Measurements from ENCODE around the gene CSTF1. TPM values are rescaled to one million over a fixed set of nuclear protein-coding genes. Genes with fewer than 3 reads are reported as not detected.

The CSTF1 gene
- total RNA-seq, 2 experiments from 2014 or later, result 61.8 to 62.4 TPM

DNA sequence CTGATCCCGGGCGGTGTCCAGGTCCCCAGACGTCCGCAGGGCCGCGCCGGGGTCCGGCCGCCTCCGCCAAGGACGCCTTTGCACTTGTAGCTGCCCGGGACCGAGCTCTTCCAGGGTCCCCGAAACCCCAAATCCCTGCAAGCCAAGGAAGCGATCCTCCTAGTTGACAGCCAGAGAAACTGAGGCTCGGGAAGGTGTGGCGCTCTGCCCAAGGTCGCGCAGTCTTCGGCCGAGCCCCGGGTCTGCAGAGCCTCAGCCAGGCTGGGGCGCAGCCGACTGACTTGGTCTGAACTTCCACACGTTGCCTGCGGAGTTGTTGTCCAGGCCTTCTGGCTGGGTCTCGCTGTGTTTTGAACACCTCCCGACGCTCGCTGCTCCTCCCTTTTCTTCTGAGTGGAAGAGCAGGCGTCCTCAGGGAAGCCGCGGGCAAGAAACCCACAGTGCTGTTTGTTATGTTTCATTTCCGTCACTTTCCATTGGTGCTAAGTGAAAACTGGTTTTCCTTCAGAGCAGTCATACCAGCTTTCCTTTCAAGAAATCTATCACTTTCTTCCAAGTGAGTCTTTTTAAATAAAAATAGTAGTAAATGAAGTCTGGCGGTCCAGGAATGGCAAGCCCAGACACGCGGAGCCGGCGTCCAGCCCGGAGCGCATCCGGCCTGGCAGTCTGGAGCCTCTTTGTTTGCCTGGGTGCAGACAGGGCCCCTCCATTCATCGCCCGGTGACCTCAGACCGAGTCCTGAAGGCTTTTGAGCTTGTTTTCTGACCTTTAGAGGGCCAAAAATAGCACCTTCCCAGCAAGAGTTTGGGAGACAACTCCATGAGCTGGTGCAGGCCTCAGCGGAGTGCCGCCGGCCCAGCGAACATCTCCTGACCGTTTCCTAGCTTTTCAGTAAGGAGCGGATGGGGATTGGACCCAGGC, 33.0 kb upstream of the CSTF1 start:
- POLR2A ChIA-PET, result interaction anchor here (0.6 kb wide), 1 partner anchor 353 kb away, joined by 3 read pairs; no protein-coding TSS in a partner anchor
- peak overlapping the region; percentile 73 for H3K27ac Mint-ChIP-seq
- peak; percentile 29 for DNase-seq
- H3K4me3 Mint-ChIP-seq, result peak overlapping the region; percentile 82
- peaks cover 13% of the 10 kb centered on the region for H3K4me1 Mint-ChIP-seq
- no peaks in the 10 kb centered on the region for H3K9me3 Mint-ChIP-seq
- H3K27me3 Mint-ChIP-seq, result peaks cover 2% of the 10 kb centered on the region
- CTCF ChIA-PET, result interaction anchor here (0.6 to 1.6 kb wide), 4 partner anchors 14 to 1148 kb away, joined by 3 to 4 read pairs (median 3); partner anchors contain the start of genes AURKA and CSTF1
- H3K36me3 Mint-ChIP-seq (ENCODE audit: low read depth), result no peaks in the 10 kb centered on the region

DNA sequence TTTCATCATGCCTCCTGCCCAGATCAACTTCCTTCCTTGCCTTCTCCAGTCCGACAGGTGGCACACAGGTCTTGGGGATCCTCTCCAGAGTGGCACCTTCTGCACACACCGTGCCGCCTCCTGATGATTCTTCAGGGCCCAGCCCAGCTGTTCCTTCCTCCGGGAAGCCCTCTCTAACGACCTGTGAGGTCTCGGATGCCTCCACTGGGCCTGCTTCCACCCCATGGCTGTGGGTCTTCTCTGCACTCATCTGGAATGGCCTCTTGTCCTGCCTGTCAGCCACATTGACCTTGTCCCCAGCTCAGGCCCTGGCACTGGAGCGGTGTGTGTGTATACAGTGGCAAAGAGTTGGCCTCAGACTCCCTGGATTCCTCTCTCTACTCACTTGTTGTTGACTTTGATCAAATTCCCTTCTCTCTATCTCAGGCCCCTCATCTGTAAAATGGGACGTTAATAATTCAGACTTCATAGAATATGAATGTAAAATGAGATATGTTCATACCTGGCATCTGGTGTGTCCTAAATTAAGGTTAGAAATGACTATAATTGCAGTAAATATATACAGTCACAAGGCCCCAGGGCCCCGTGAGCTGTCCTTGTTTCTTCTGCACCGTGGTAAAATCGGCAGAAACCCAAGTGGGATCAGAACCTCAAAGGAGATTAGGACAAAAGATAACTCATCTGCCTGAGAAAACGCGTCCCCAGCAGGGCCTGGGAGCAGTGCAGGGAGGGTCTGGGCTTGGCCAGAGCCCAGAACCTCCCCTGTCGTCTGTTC, 32.1 kb upstream of the CSTF1 start:
- peak overlapping the region; percentile 71 for H3K27ac Mint-ChIP-seq
- H3K9me3 Mint-ChIP-seq, result no peaks in the 10 kb centered on the region
- H3K4me3 Mint-ChIP-seq, result peak overlapping the region; percentile 82
- POLR2A ChIA-PET, result interaction anchor here (0.6 kb wide), 1 partner anchor 353 kb away, joined by 3 read pairs; no protein-coding TSS in a partner anchor
- H3K4me1 Mint-ChIP-seq, result peaks cover 13% of the 10 kb centered on the region
- no peak for DNase-seq
- H3K27me3 Mint-ChIP-seq, result peaks cover 2% of the 10 kb centered on the region
- CTCF ChIA-PET, result no interaction called here
- no peaks in the 10 kb centered on the region for H3K36me3 Mint-ChIP-seq (ENCODE audit: low read depth)

DNA sequence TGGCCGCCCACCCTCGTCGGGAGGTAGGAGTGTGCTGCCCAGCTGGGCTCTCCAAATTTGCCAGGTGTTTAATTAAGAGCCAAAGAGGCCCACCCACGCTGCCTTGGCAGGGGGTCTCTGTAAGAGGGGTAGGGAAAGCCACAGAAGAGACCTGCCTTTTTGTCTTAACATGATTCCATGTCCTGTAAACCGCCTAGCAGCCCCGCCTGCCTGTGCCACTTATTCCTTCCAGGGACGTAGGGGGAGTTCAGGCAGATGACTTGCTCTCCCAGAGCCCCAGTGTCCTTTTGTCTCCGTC, 31.6 kb upstream of the CSTF1 start:
- no peak overlapping the region for H3K27ac Mint-ChIP-seq
- no peaks in the 10 kb centered on the region for H3K36me3 Mint-ChIP-seq (ENCODE audit: low read depth)
- ChIA-PET CTCF (no interaction called here), POLR2A (no interaction called here)
- no peaks in the 10 kb centered on the region for H3K9me3 Mint-ChIP-seq
- no peak for DNase-seq
- H3K4me3 Mint-ChIP-seq, result no peak overlapping the region
- H3K27me3 Mint-ChIP-seq, result peaks cover 2% of the 10 kb centered on the region
- H3K4me1 Mint-ChIP-seq, result peaks cover 13% of the 10 kb centered on the region

DNA sequence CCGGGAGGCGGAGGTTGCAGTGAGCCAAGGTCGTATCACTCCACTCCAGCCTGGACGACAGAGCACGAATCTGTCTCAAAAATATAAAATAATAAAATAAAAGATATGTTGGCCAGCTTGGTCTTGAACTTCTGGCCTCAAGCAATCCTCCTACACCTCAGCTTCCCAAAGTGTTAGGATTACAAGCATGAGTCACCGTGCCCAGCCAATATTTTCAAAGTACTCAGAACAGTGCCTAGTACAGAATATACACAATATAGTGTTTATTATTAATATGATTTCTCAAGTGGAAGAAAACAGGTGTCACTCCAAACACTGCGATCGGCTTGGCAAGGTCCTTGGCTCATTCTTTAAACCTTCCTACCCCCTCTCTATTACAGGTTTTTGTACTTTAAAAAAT, 30.5 kb upstream of the CSTF1 start:
- Mint-ChIP-seq H3K9me3 (no peaks in the 10 kb centered on the region), H3K27me3 (peaks cover 2% of the 10 kb centered on the region), H3K36me3 (ENCODE audit: low read depth) (no peaks in the 10 kb centered on the region), H3K4me3 (no peak overlapping the region), H3K27ac (no peak overlapping the region), H3K4me1 (peaks cover 13% of the 10 kb centered on the region)
- ChIA-PET CTCF (no interaction called here), POLR2A (no interaction called here)
- no peak for DNase-seq

DNA sequence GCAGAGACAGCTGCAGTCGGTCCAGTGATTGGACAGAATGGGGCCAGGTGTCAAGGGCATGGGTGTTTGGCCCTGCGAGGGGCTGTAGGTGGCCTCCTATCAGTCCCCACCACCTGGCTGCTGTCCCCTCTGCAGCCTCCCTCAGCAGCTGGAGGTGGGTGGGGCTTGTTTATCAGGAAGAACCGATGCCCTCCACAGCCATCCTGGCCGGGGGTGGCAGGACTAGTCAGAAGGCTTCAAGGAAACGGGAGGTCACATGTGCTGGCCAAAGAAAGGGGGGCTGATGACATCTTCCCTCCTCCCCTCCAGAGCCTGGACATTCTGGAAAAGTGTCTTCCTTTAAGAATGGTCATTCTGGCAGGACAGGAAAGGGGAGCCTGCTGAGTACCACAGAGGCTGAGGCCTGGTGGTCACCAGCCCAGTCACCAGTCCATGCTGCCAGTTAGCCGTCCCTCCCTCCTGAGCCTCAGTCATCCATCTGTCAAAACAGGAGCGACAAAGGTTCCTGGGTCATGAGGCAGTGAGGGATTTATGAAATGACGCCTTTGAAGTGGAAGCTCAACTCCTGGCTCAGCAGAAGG, 29.5 kb upstream of the CSTF1 start:
- peaks cover 4% of the 10 kb centered on the region for H3K36me3 Mint-ChIP-seq (ENCODE audit: low read depth)
- H3K27ac Mint-ChIP-seq, result no peak overlapping the region
- POLR2A ChIA-PET, result no interaction called here
- H3K4me3 Mint-ChIP-seq, result no peak overlapping the region
- DNase-seq, result no peak
- H3K9me3 Mint-ChIP-seq, result no peaks in the 10 kb centered on the region
- H3K27me3 Mint-ChIP-seq, result peaks cover under 1% of the 10 kb centered on the region
- peaks cover 13% of the 10 kb centered on the region for H3K4me1 Mint-ChIP-seq
- CTCF ChIA-PET, result no interaction called here

DNA sequence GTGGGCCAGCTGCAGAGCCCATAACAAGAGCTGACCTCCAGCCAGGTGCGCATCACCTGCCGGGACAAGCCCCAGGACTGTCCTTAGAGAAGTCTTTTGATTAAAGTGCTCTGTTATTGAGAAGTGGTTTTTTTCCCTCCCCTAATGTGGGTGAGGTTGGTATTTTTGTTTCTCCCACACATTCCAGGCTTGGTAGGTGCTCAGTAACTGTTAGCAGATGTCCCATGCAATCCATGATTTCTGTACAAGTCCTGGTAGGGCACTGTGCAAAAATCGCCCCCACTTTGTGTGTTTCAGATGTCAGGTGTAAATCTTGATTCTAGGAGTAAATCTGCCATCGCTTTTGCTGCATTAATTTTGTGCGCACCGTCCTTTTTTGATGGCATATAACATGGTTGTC, 29.0 kb upstream of the CSTF1 start:
- Mint-ChIP-seq H3K4me3 (no peak overlapping the region), H3K9me3 (no peaks in the 10 kb centered on the region), H3K4me1 (peaks cover 11% of the 10 kb centered on the region), H3K27ac (no peak overlapping the region), H3K36me3 (ENCODE audit: low read depth) (peaks cover 4% of the 10 kb centered on the region), H3K27me3 (no peaks in the 10 kb centered on the region)
- ChIA-PET CTCF (no interaction called here), POLR2A (no interaction called here)
- DNase-seq, result no peak

DNA sequence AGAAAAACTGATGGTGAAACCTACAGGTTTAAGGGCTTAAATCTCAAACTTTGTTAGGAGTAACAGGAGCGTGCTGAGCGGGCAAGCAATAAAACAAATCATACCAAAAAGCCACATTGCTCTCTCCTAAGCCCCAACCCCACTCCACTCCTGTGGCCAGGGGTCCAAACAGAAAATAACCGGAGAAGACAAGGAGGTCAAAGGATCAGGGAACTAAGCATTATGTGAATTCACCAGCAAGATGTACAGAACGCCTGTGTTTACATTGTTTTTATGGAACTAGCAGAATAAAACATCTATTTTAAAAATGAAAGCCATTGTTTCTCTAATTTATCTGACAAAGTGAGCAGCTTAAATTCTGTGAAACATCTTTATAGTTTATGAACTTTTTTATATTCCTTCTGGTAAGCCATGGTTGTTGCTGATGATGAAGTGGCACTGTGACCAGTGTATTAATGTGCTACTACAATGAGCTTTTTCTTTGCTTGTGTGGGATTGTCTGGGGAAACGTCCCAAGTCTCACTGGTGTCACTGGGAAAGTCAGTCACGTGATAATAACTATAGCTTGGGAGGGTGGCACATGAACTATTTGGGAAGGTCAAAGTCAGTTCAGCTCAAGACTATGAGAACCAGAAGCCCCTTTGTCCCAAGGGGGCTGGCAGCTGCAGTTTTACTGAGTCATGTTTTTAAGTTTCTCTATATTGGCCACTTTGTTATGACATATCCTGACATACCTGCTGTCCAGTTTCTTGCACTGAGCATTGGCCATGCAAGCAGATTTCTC, 23.9 kb upstream of the CSTF1 start:
- Mint-ChIP-seq H3K27ac (no peak overlapping the region), H3K9me3 (no peaks in the 10 kb centered on the region), H3K4me1 (peaks cover 5% of the 10 kb centered on the region), H3K4me3 (no peak overlapping the region), H3K27me3 (no peaks in the 10 kb centered on the region), H3K36me3 (ENCODE audit: low read depth) (peaks cover 36% of the 10 kb centered on the region)
- ChIA-PET CTCF (interaction anchor here (1.0 to 1.4 kb wide), 2 partner anchors 10 to 19 kb away, joined by 3 read pairs; no protein-coding TSS in a partner anchor), POLR2A (interaction anchor here (1.0 kb wide), 1 partner anchor 25 kb away, joined by 3 read pairs; no protein-coding TSS in a partner anchor)
- no peak for DNase-seq

DNA sequence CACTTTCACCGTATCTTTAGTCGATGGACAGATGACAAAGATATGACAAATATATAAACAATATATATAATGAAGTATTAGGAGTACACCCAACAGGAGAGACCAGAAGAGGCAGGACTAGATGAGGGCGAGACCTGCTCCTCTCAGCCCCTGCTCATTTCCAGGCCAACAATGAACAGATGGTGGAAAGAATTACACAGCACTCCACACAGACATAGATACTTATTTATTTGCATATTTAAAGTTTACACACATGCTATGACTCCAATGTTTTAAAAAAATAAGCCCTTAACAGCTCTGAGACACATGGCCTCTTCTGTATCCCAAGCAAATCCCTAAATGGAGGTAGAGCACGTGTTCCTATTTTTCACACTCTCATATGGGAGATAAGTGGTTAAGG, 23.3 kb upstream of the CSTF1 start:
- Mint-ChIP-seq H3K4me3 (no peak overlapping the region), H3K27me3 (no peaks in the 10 kb centered on the region), H3K4me1 (peaks cover 5% of the 10 kb centered on the region), H3K36me3 (ENCODE audit: low read depth) (peaks cover 36% of the 10 kb centered on the region), H3K27ac (no peak overlapping the region), H3K9me3 (no peaks in the 10 kb centered on the region)
- CTCF ChIA-PET, result interaction anchor here (1.0 to 1.4 kb wide), 2 partner anchors 9 to 20 kb away, joined by 3 read pairs; no protein-coding TSS in a partner anchor
- POLR2A ChIA-PET, result interaction anchor here (1.0 kb wide), 1 partner anchor 24 kb away, joined by 3 read pairs; no protein-coding TSS in a partner anchor
- no peak for DNase-seq

DNA sequence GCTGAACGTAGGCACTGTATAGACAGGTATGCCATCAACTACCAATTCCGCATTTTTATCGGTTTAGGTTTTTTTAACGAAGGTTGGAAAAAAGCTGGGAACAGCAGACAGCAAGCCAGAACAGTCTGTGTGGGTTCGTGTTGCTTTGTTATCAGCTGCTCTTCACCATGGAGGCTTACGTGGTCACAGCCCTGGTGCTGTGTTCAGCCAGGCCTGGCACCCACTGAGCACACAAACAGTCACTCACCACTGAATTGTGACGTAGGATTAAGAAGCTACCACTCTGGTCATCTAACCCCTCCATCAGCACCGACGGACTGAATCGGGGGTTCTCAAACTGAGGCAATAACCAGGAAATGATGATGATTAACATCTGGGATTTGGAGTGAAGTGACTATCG, 20.5 kb upstream of the CSTF1 start:
- ChIA-PET CTCF (interaction anchor here (1.3 to 1.8 kb wide), 3 partner anchors 15 to 57 kb away, joined by 3 to 4 read pairs (median 4); partner anchors contain the start of genes AURKA and CSTF1), POLR2A (no interaction called here)
- no peaks in the 10 kb centered on the region for H3K27me3 Mint-ChIP-seq
- no peak for DNase-seq
- peaks cover 53% of the 10 kb centered on the region for H3K36me3 Mint-ChIP-seq (ENCODE audit: low read depth)
- peaks cover 21% of the 10 kb centered on the region for H3K4me1 Mint-ChIP-seq
- H3K27ac Mint-ChIP-seq, result no peak overlapping the region
- no peaks in the 10 kb centered on the region for H3K9me3 Mint-ChIP-seq
- H3K4me3 Mint-ChIP-seq, result no peak overlapping the region

DNA sequence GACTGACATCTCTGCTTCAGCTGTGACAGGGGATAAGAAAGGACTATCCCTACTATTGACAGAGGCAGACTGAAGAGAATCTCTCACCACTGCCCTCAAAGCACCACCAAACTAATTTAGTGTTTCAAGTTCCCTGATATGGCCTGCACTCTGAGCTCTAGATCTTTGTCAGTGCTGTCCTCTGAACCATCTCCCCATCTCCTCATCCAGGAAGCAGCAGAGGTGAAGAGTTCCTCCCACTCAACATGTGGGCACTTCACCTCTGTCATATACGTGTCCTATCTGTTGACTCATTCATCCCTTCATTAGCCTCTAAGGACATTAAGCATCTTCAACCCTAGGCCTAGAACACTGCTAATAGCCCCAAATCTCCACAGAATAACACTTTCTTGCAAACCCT, 19.6 kb upstream of the CSTF1 start:
- POLR2A ChIA-PET, result interaction anchor here (0.6 kb wide), 1 partner anchor 21 kb away, joined by 10 read pairs; no protein-coding TSS in a partner anchor
- DNase-seq, result no peak
- H3K27ac Mint-ChIP-seq, result peak overlapping the region; percentile 69
- H3K4me3 Mint-ChIP-seq, result no peak overlapping the region
- peaks cover 55% of the 10 kb centered on the region for H3K36me3 Mint-ChIP-seq (ENCODE audit: low read depth)
- H3K9me3 Mint-ChIP-seq, result no peaks in the 10 kb centered on the region
- no peaks in the 10 kb centered on the region for H3K27me3 Mint-ChIP-seq
- peaks cover 25% of the 10 kb centered on the region for H3K4me1 Mint-ChIP-seq
- CTCF ChIA-PET, result interaction anchor here (1.3 to 1.8 kb wide), 3 partner anchors 14 to 56 kb away, joined by 3 to 4 read pairs (median 4); partner anchors contain the start of genes AURKA and CSTF1

DNA sequence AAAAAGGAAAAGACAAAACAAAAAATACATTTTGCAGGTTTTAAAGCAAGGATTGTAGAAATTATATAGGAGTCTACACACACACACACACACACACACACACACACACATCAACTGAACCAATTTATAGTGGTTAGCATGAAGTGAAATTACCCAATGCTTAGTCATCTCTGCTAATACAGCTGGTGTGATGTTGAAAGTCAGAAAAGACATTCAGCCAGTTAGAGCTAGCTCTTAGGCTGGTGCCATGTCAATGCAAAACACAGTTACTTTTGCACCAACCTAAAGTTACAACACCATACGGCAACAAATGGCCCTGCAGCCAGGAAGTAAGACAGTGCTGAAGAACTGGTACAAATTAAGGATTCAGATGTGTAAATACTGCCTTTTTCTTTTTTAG, 18.5 kb upstream of the CSTF1 start:
- Mint-ChIP-seq H3K9me3 (no peaks in the 10 kb centered on the region), H3K36me3 (ENCODE audit: low read depth) (peaks cover 65% of the 10 kb centered on the region), H3K27ac (peak overlapping the region; percentile 9), H3K4me3 (no peak overlapping the region), H3K27me3 (no peaks in the 10 kb centered on the region), H3K4me1 (peaks cover 29% of the 10 kb centered on the region)
- POLR2A ChIA-PET, result no interaction called here
- CTCF ChIA-PET, result interaction anchor here (0.7 to 1.3 kb wide), 3 partner anchors 9 to 15 kb away, joined by 3 to 4 read pairs (median 3); partner anchors contain the start of gene FAM210B
- DNase-seq, result no peak

DNA sequence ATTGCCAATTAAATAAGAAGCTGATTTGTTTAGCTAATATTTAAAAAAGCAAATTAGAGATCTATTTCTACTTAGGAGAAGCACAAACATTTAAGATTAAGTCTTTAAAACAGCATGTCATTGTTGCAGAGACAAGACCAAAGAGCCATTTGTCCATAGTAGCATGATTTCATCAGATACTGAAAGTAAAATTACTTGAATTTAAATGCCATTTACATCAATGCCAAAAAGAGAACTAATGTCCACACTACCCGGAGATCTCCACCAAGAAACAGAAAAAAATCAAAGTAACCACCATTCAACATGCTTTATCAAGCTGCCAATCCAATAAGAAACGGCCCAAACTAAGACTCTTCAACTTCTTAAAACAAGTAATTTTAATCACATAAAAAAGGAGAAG, 16.1 kb upstream of the CSTF1 start:
- Mint-ChIP-seq H3K4me3 (no peak overlapping the region), H3K4me1 (peaks cover 37% of the 10 kb centered on the region), H3K36me3 (ENCODE audit: low read depth) (peaks cover 60% of the 10 kb centered on the region), H3K27me3 (no peaks in the 10 kb centered on the region), H3K27ac (peak overlapping the region; percentile 52), H3K9me3 (no peaks in the 10 kb centered on the region)
- ChIA-PET CTCF (interaction anchor here (0.8 to 1.6 kb wide), 3 partner anchors 16 to 32 kb away, joined by 3 to 4 read pairs (median 3); partner anchors contain the start of genes AURKA and CSTF1), POLR2A (no interaction called here)
- DNase-seq, result no peak

Measured in activated CD4-positive, alpha-beta T cell treated with anti-CD3 and anti-CD28 coated beads, Interleukin-2, amount 10 ng/mL, durations not matched to agents 7 days and 5 days (primary cell).